ENCODE results near the gene DPP6. TPM values are rescaled to one million over a fixed set of nuclear protein-coding genes. Genes with fewer than 3 reads are reported as not detected.

Gene DPP6
- total RNA-seq, 4 donors from 2014 or later = 0.94 to 1.9 TPM; not detected in 2

- in situ Hi-C loops (cut with MboI; ENCODE audit: low sequenced_read_pairs in 4 of 4) (no loop called here), intact Hi-C loops (cut with DNase I; ENCODE audit: low total_unique reads) (no loop called here)
- H3K36me3 ChIP-seq = no peaks in the 10 kb centered on the region
- DNase-seq (no peak), ATAC-seq (no peak)
- H3K9me3 ChIP-seq = no peaks in the 10 kb centered on the region
- no peak for TF ChIP-seq POLR2A (IDR thresholded peaks at IDR 0.05)
- no peak for TF ChIP-seq CTCF (IDR thresholded peaks at IDR 0.05 in 4 of 5, conservative IDR thresholded peaks at IDR 0.05 in 1 of 5)
- no peaks in the 10 kb centered on the region for H3K27me3 ChIP-seq
- no peak overlapping the region for H3K4me3 ChIP-seq
- H3K4me1 ChIP-seq = no peaks in the 10 kb centered on the region
- H3K27ac ChIP-seq = no peak overlapping the region
Observed at GRCh38 chr7:154610903-154611302, 558.7 kb downstream of the DPP6 start.

- TF ChIP-seq POLR2A (IDR thresholded peaks at IDR 0.05) = no peak
- TF ChIP-seq CTCF (IDR thresholded peaks at IDR 0.05 in 4 of 5, conservative IDR thresholded peaks at IDR 0.05 in 1 of 5) = no peak
- intact Hi-C loops (cut with DNase I; ENCODE audit: low total_unique reads) (no loop called here), in situ Hi-C loops (cut with MboI; ENCODE audit: low sequenced_read_pairs in 4 of 4) (no loop called here)
- Histone ChIP-seq H3K36me3 (no peaks in the 10 kb centered on the region), H3K9me3 (no peaks in the 10 kb centered on the region), H3K27me3 (no peaks in the 10 kb centered on the region), H3K4me1 (no peaks in the 10 kb centered on the region), H3K27ac (no peak overlapping the region), H3K4me3 (no peak overlapping the region)
- no peak for DNase-seq
- no peak for ATAC-seq
Observed at GRCh38 chr7:154613811-154614210, 561.6 kb downstream of the DPP6 start.

GRCh38 chr7:154620141-154620755 lies 568.0 kb downstream of the DPP6 start:
- Histone ChIP-seq H3K27ac (no peak overlapping the region), H3K4me3 (no peak overlapping the region), H3K27me3 (no peaks in the 10 kb centered on the region), H3K36me3 (no peaks in the 10 kb centered on the region), H3K9me3 (no peaks in the 10 kb centered on the region), H3K4me1 (no peaks in the 10 kb centered on the region)
- TF ChIP-seq POLR2A (IDR thresholded peaks at IDR 0.05) (no peak), CTCF (IDR thresholded peaks at IDR 0.05 in 4 of 5, conservative IDR thresholded peaks at IDR 0.05 in 1 of 5) (no peak)
- intact Hi-C loops (cut with DNase I; ENCODE audit: low total_unique reads) (no loop called here), in situ Hi-C loops (cut with MboI; ENCODE audit: low sequenced_read_pairs in 4 of 4) (no loop called here)
- ATAC-seq = no peak
- DNase-seq = no peak

GRCh38 chr7:154623399-154623798 lies 571.2 kb downstream of the DPP6 start:
- Histone ChIP-seq H3K9me3 (no peaks in the 10 kb centered on the region), H3K27ac (no peak overlapping the region), H3K36me3 (no peaks in the 10 kb centered on the region), H3K4me1 (no peaks in the 10 kb centered on the region), H3K4me3 (no peak overlapping the region), H3K27me3 (no peaks in the 10 kb centered on the region)
- in situ Hi-C loops (cut with MboI; ENCODE audit: low sequenced_read_pairs in 4 of 4) (no loop called here), intact Hi-C loops (cut with DNase I; ENCODE audit: low total_unique reads) (no loop called here)
- DNase-seq = no peak
- TF ChIP-seq POLR2A (IDR thresholded peaks at IDR 0.05) (no peak), CTCF (IDR thresholded peaks at IDR 0.05 in 4 of 5, conservative IDR thresholded peaks at IDR 0.05 in 1 of 5) (no peak)
- ATAC-seq = no peak
